ENCODE measurements around the gene CRX. TPM values are rescaled to one million over a fixed set of nuclear protein-coding genes. Genes with fewer than 3 reads are reported as not detected.
"Not testable (repeated sequence)": the region's sequence is repeated elsewhere in the genome, so short reads cannot be mapped to it uniquely, and the experiment has no call there.

CRX gene
- not detected for total RNA-seq (2021; ENCODE audit: unreplicated experiment)
- polyA plus RNA-seq (2012; ENCODE audit: insufficient read length) = not detected
- Bru-seq, nascent RNA = not detected
- BruChase-seq, experiment 1, labeled RNA remaining after a 2-hour chase = not detected
- BruChase-seq, experiment 2, labeled RNA remaining after a 6-hour chase = not detected
- long read RNA-seq = 0 reads

- DNase-seq (ENCODE audit: low read depth, low spot score) = no peak
- CTCF ChIA-PET = interaction anchor here (0.5 kb wide), 1 partner anchor 28 kb away, joined by 4 read pairs; no protein-coding TSS in a partner anchor
- in situ Hi-C loops (cut with HindIII; ENCODE audit: low pct_unique_long_range_greater_than_20kb, low sequenced_read_pairs) = no loop called here
Measured at GRCh38 chr19:47821460-47822020, at the start of gene CRX. Gene CRX (plus strand): TSS chr19:47821937. CDS start chr19:47834444, 12,507 bp downstream.

GRCh38 chr19:47776568-47776967 lies 45.2 kb upstream of the CRX start:
- Histone ChIP-seq H3K27ac (ENCODE audit: low read length) (no peak overlapping the region), H3K4me1 (ENCODE audit: control insufficient read depth, insufficient read depth, low read length) (no peaks in the 10 kb centered on the region), H3K4me3 (ENCODE audit: low read depth in 2 of 2, low read length in 2 of 2) (no peak overlapping the region), H3K36me3 (ENCODE audit: control insufficient read depth, insufficient read depth, low read length) (peaks cover 5% of the 10 kb centered on the region; the same call in 1 of the 2 replicates), H3K27me3 (ENCODE audit: control insufficient read depth, insufficient read depth, low read length) (no peaks in the 10 kb centered on the region), H3K9me3 (ENCODE audit: control insufficient read depth, insufficient read depth, low read depth, low read length) (no peaks in the 10 kb centered on the region)
- no TSS peak for BruUV-seq (replicated peaks)
- POLR2A ChIA-PET = no interaction called here
- DNase-seq (ENCODE audit: low read depth, low spot score) = no peak
- in situ Hi-C loops (cut with HindIII; ENCODE audit: low pct_unique_long_range_greater_than_20kb, low sequenced_read_pairs) = no loop called here
- CTCF ChIA-PET = no interaction called here
- intact Hi-C loops (cut with micrococcal nuclease; ENCODE audit: unreplicated experiment) = no loop called here
- TF ChIP-seq REST (IDR thresholded peaks at IDR 0.05; ENCODE audit: insufficient read depth in 1 of 2, low read depth in 2 of 2, low read length in 1 of 2) (no peak), POLR2AphosphoS5 (IDR thresholded peaks at IDR 0.05; ENCODE audit: low read depth, low read length) (no peak), TCF7L2 (IDR thresholded peaks at IDR 0.05; ENCODE audit: low read depth, low read length) (no peak), SIN3A (IDR thresholded peaks at IDR 0.05; ENCODE audit: borderline replicate concordance, insufficient read depth, low read depth, low read length) (no peak), CTCF (IDR thresholded peaks at IDR 0.05) (no peak)
- no peak for ATAC-seq

More at GRCh38 chr19:47821460-47822020, at the start of gene CRX:
- Histone ChIP-seq H3K36me3 (ENCODE audit: control insufficient read depth, insufficient read depth, low read length) (no peaks in the 10 kb centered on the region), H3K27ac (ENCODE audit: low read length) (no peak within 1 kb of the TSS), H3K4me3 (ENCODE audit: low read depth in 2 of 2, low read length in 2 of 2) (no peak within 1 kb of the TSS), H3K4me1 (ENCODE audit: control insufficient read depth, insufficient read depth, low read length) (no peaks in the 10 kb centered on the region), H3K27me3 (ENCODE audit: control insufficient read depth, insufficient read depth, low read length) (no peaks in the 10 kb centered on the region), H3K9me3 (ENCODE audit: control insufficient read depth, insufficient read depth, low read depth, low read length) (no peaks in the 10 kb centered on the region)
- TF ChIP-seq CTCF (IDR thresholded peaks at IDR 0.05) = no peak
- TF ChIP-seq SIN3A (IDR thresholded peaks at IDR 0.05; ENCODE audit: borderline replicate concordance, insufficient read depth, low read depth, low read length) = no peak
- TF ChIP-seq POLR2AphosphoS5 (IDR thresholded peaks at IDR 0.05; ENCODE audit: low read depth, low read length) = no peak
- no peak for TF ChIP-seq REST (IDR thresholded peaks at IDR 0.05; ENCODE audit: insufficient read depth in 1 of 2, low read depth in 2 of 2, low read length in 1 of 2)
- no peak for TF ChIP-seq TCF7L2 (IDR thresholded peaks at IDR 0.05; ENCODE audit: low read depth, low read length)
- ATAC-seq = no peak
- intact Hi-C loops (cut with micrococcal nuclease; ENCODE audit: unreplicated experiment) = no loop called here
- POLR2A ChIA-PET = no interaction called here
- no TSS peak for BruUV-seq (replicated peaks)

GRCh38 chr19:47777245-47778048 lies 44.3 kb upstream of the CRX start:
- H3K9me3 ChIP-seq (ENCODE audit: control insufficient read depth, insufficient read depth, low read depth, low read length); H3K36me3 ChIP-seq (ENCODE audit: control insufficient read depth, insufficient read depth, low read length); in situ Hi-C loops (cut with HindIII; ENCODE audit: low pct_unique_long_range_greater_than_20kb, low sequenced_read_pairs); DNase-seq (ENCODE audit: low read depth, low spot score); H3K4me1 ChIP-seq (ENCODE audit: control insufficient read depth, insufficient read depth, low read length); CTCF ChIA-PET; intact Hi-C loops (cut with micrococcal nuclease; ENCODE audit: unreplicated experiment); BruUV-seq (replicated peaks); ATAC-seq; H3K27me3 ChIP-seq (ENCODE audit: control insufficient read depth, insufficient read depth, low read length): not testable (repeated sequence)
- H3K4me3 ChIP-seq (ENCODE audit: low read depth in 2 of 2, low read length in 2 of 2) = peak overlapping the region; percentile 87 to 89
- H3K27ac ChIP-seq (ENCODE audit: low read length) = peak overlapping the region; percentile 90
- POLR2A ChIA-PET = interaction anchor here (0.6 kb wide), 1 partner anchor 10 kb away, joined by 3 read pairs; no protein-coding TSS in a partner anchor
